Activated naive CD8-positive, alpha-beta T cell (primary cell): ENCODE data around the gene CLMP.
"Not testable (repeated sequence)": the region's sequence is repeated elsewhere in the genome, so short reads cannot be mapped to it uniquely, and the experiment has no call there.

Experiments
- H3K27ac Mint-ChIP-seq: one replicate; pipeline ENCODE4 v1.8.0; 2021; ENCODE audit warnings: mixed read lengths
- H3K27me3 Mint-ChIP-seq: one replicate; pipeline ENCODE4 v1.8.0; 2021; ENCODE audit warnings: mixed read lengths
- H3K36me3 Mint-ChIP-seq: one replicate; pipeline ENCODE4 v1.8.0; 2021; ENCODE audit warnings: mixed read lengths
- H3K4me1 Mint-ChIP-seq: one replicate; pipeline ENCODE4 v1.8.0; 2021; ENCODE audit warnings: low read depth, mixed read lengths
- H3K4me3 Mint-ChIP-seq: one replicate; pipeline ENCODE4 v1.8.0; 2021; ENCODE audit warnings: mild to moderate bottlenecking, mixed read lengths
- H3K9me3 Mint-ChIP-seq: one replicate; pipeline ENCODE4 v1.8.0; 2021; ENCODE audit warnings: low read depth, mixed read lengths

The CLMP gene

DNA sequence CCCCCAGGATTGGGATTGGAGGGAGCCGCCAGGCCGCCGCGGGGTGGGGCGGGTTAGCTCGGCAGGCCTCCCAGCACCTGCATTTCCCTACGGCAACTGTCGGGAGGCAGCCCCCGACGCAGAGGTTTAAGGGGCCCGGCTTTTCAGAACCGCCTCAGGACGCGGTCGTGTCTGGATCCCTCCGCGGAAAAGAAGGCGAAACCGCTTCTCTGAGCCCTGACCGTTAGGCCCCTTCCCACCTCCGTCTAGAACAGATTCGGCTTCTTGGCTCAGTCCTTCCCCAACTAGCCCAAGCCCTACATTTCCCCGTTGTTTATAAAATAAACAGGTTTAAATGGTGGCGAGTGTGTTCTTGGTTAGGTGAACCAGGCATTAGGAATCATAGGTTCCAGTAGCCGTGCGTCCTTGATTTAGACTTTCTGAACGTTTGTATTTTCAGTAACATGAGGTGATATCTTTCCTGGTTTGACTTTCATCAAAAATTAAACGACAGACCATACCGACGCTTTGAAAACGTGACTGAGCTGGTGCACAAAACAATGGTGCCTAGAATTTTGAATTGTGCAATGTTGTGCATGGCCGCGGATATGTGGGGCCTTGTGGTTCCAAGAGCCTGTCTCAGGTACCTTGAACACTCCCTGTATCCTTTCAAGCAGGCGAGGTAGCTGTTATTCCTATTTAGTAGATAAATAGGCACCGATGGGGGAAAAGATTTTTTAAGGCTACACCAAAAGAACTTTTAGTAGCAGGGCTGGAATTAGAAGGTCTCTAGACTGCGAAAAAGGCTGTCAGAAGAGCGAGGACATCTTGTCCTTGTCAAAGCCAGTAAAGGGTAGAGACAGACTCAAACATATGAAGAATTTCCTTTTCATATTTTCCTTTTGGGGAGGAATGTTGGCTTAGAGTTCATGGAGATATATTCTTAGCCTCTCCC, 131.9 kb downstream of the CLMP start:
- Mint-ChIP-seq H3K36me3 (peaks cover 37% of the 10 kb centered on the region), H3K27ac (peak overlapping the region; percentile 100), H3K4me3 (peak overlapping the region; percentile 99), H3K4me1 (peaks cover 35% of the 10 kb centered on the region), H3K9me3 (no peaks in the 10 kb centered on the region), H3K27me3 (no peaks in the 10 kb centered on the region)

DNA sequence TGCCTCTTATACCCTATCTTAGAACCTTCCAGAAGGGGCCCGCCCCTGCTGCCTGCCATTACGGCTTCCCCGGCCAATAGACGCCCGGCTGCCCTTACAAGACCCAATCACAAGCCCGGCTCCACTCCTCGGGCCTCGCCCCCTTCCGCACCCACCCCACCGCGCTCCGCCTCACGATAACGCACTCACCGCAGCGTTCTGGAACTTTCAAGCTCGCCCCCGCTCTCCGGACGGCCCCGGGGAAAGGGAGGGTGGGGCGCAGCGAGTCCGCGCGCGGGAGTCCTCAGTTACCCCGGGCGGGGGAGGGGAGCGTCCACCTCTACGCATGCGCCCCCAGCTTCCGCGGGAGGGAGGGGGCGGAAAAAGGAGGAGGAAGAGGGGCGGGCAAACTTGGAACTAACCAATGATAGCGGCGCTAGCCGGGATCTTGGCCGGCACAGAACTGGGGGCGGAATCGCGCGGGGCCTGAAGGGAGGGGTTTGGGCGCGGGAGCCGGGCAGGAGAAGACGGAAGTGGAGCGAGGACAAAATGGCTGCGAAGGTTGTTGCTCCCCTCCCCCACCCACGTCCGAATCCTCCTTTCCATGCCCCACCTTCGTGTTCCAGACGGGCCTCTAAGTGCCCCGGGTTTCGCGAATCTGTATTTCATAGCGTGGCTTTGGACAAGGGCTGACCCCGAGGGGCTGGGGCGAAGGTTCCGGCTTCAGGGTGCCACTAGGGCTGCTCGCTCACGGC, 132.7 kb downstream of the CLMP start:
- H3K36me3 Mint-ChIP-seq = peaks cover 43% of the 10 kb centered on the region
- H3K27ac Mint-ChIP-seq = peak overlapping the region; percentile 100
- H3K27me3 Mint-ChIP-seq = no peaks in the 10 kb centered on the region
- H3K4me3 Mint-ChIP-seq = peak overlapping the region; percentile 99
- peaks cover 43% of the 10 kb centered on the region for H3K4me1 Mint-ChIP-seq
- no peaks in the 10 kb centered on the region for H3K9me3 Mint-ChIP-seq

GRCh38 chr11:123061403-123062157, 133.5 kb downstream of the CLMP start, which contains the start of gene HSPA8:
Gene HSPA8 (minus strand): TSS chr11:123062136. CDS start chr11:123061324, 812 bp downstream.
- Mint-ChIP-seq H3K27ac (peak within 1 kb of the TSS; percentile 100), H3K4me3 (peak within 1 kb of the TSS; percentile 99), H3K27me3 (no peaks in the 10 kb centered on the region), H3K4me1 (peaks cover 50% of the 10 kb centered on the region), H3K9me3 (no peaks in the 10 kb centered on the region), H3K36me3 (peaks cover 49% of the 10 kb centered on the region)

GRCh38 chr11:123060277-123061000, 134.6 kb downstream of the CLMP start:
- Mint-ChIP-seq H3K36me3 (peaks cover 43% of the 10 kb centered on the region), H3K4me3 (peak overlapping the region; percentile 99), H3K27ac (peak overlapping the region; percentile 100), H3K27me3 (no peaks in the 10 kb centered on the region), H3K9me3 (no peaks in the 10 kb centered on the region), H3K4me1 (peaks cover 53% of the 10 kb centered on the region)

- H3K27me3 Mint-ChIP-seq, H3K9me3 Mint-ChIP-seq: not testable (repeated sequence)
- Mint-ChIP-seq H3K36me3 (peaks cover 43% of the 10 kb centered on the region), H3K27ac (peak overlapping the region; percentile 100), H3K4me1 (peaks cover 54% of the 10 kb centered on the region), H3K4me3 (peak overlapping the region; percentile 99)
Measured at GRCh38 chr11:123059041-123059920, 135.8 kb downstream of the CLMP start.

GRCh38 chr11:123057661-123058305, 137.3 kb downstream of the CLMP start:
- Mint-ChIP-seq H3K4me3 (peak overlapping the region; percentile 99), H3K9me3 (no peaks in the 10 kb centered on the region), H3K27me3 (no peaks in the 10 kb centered on the region), H3K4me1 (peaks cover 50% of the 10 kb centered on the region), H3K36me3 (peaks cover 47% of the 10 kb centered on the region), H3K27ac (peak overlapping the region; percentile 100)

DNA sequence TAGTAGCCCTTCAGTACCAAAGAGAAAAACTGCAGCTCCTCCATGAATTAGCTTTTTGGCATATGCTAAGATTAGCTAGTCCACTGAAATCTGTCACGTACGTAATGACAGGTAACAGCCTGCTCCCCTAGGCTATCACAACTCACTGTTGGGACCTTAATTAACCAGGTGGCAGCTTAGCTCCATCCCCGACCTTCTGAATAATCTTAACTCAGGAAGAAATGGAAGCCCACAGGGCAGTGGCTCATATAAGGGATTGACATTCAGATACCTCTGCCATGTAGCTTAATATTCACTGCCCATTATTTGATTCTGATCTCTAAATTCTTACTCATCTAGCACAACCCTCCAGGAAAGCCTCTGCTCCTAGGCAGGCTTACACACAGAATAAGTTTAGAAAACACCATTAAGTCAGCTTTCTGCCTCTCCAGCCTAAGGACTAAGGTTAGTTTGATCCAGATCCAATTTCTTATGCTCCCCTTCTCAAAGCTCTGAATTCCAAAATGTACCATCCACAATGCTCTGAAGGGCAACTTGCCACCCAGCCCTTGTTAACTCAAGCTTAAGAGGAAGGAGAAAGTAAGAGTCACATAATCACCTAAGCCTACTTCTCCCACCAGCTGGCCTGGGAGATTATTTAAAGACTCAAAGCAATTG, 138.1 kb downstream of the CLMP start:
- peaks cover 49% of the 10 kb centered on the region for H3K36me3 Mint-ChIP-seq
- peaks cover 50% of the 10 kb centered on the region for H3K4me1 Mint-ChIP-seq
- H3K9me3 Mint-ChIP-seq = no peaks in the 10 kb centered on the region
- H3K27me3 Mint-ChIP-seq = no peaks in the 10 kb centered on the region
- H3K27ac Mint-ChIP-seq = peak overlapping the region; percentile 91
- peak overlapping the region; percentile 99 for H3K4me3 Mint-ChIP-seq

DNA sequence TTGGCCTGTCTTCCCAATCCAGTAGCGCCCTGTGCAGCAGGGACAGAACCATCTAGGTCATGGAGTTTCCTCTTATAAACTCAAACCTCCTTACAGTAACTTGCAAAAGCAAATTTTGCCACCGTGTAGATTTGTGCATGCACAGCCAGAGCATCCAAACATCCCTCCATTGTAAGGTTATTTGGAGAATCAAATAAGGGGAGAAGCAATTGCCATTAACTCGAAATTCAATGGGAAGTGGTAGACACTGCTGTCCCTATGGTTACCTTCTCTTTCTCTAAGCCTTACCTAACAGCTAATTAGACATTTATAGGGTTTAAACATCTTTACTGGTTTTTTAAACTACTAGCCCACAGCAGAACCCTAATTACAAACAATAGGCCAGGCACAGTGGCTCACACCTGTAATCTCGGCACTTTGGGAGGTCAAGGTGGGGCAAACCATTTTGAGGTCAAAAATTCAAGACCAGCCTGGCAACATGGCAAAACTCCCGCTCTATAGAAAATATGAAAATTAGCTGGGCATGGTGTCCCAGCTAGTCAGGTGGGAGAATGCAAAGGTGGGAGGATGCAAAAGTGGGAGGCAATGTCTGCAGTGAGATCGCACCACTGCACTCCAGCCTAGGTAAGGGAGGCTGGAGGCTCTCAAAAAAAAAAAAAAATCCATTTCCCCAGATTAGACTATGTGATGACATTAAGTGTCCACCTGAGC, 139.7 kb downstream of the CLMP start:
- Mint-ChIP-seq H3K36me3 (peaks cover 41% of the 10 kb centered on the region), H3K9me3 (no peaks in the 10 kb centered on the region), H3K27me3 (no peaks in the 10 kb centered on the region), H3K4me1 (peaks cover 49% of the 10 kb centered on the region), H3K27ac (peak overlapping the region; percentile 91), H3K4me3 (peak overlapping the region; percentile 99)

GRCh38 chr11:123054301-123055065, 140.6 kb downstream of the CLMP start:
- Mint-ChIP-seq H3K4me3 (peak overlapping the region; percentile 8), H3K36me3 (peaks cover 33% of the 10 kb centered on the region), H3K4me1 (peaks cover 49% of the 10 kb centered on the region), H3K9me3 (no peaks in the 10 kb centered on the region), H3K27me3 (no peaks in the 10 kb centered on the region), H3K27ac (peak overlapping the region; percentile 84)

GRCh38 chr11:123052901-123053721, 141.9 kb downstream of the CLMP start:
- Mint-ChIP-seq H3K4me1 (peaks cover 39% of the 10 kb centered on the region), H3K27me3 (no peaks in the 10 kb centered on the region), H3K4me3 (no peak overlapping the region), H3K9me3 (no peaks in the 10 kb centered on the region), H3K36me3 (peaks cover 19% of the 10 kb centered on the region), H3K27ac (peak overlapping the region; percentile 79)

DNA sequence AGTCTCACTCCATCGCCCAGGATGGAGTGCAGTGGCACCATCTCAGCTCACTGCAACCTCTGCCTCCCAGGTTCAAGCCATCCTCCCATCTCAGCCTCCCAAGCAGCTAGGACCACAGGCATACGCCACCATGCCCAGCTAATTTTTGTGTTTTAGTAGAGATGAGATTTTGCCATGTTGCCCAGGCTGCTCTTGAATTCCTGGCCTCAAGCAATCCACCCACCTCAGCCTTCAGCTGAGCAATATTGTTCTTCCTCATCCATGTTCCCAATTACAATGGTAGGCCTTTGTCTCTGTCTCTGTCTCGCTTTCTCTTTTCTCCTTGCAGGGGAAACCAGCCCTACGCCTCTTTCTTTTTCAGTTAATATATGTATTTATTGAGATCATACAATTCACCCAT, 143.4 kb downstream of the CLMP start:
- H3K27me3 Mint-ChIP-seq = no peaks in the 10 kb centered on the region
- peaks cover 8% of the 10 kb centered on the region for H3K36me3 Mint-ChIP-seq
- H3K27ac Mint-ChIP-seq = no peak overlapping the region
- peaks cover 24% of the 10 kb centered on the region for H3K4me1 Mint-ChIP-seq
- no peak overlapping the region for H3K4me3 Mint-ChIP-seq
- H3K9me3 Mint-ChIP-seq = no peaks in the 10 kb centered on the region
